HG02870 (cell line): Measurements from ENCODE around the gene BPI.
"Not testable (repeated sequence)": the region's sequence is repeated elsewhere in the genome, so short reads cannot be mapped to it uniquely, and the experiment has no call there.

ENCODE experiments used
- ATAC-seq: cut with Tn5 transposase; IDR thresholded peaks from one replicate; pipeline ENCODE4 v1.9.1; 2021; ENCODE audit warnings: mild to moderate bottlenecking, moderate library complexity; ENCODE audit not compliant: unreplicated experiment

Gene BPI

GRCh38 chr20:38302786-38303185 is 1.2 kb upstream of the BPI start:
- no peak for ATAC-seq

GRCh38 chr20:38304845-38305447 is 990 bp downstream of the BPI start:
- no peak for ATAC-seq

GRCh38 chr20:38305541-38305940 is 1.6 kb downstream of the BPI start:
- ATAC-seq: no peak

GRCh38 chr20:38306379-38306778 is 2.4 kb downstream of the BPI start:
- ATAC-seq: no peak

GRCh38 chr20:38307371-38308046 is 3.6 kb downstream of the BPI start:
- ATAC-seq: no peak

- no peak for ATAC-seq
Measured at GRCh38 chr20:38308047-38308438, 4.1 kb downstream of the BPI start.

GRCh38 chr20:38308447-38308846 is 4.5 kb downstream of the BPI start:
- no peak for ATAC-seq

- ATAC-seq: no peak
Measured at GRCh38 chr20:38311091-38311490, 7.1 kb downstream of the BPI start.

GRCh38 chr20:38311491-38311890 is 7.5 kb downstream of the BPI start:
- ATAC-seq: no peak

GRCh38 chr20:38313676-38314075 is 9.7 kb downstream of the BPI start:
- ATAC-seq: no peak

GRCh38 chr20:38314350-38314749 is 10.4 kb downstream of the BPI start:
- ATAC-seq: not testable (repeated sequence)

- ATAC-seq: no peak
Measured at GRCh38 chr20:38315290-38315966, 11.5 kb downstream of the BPI start.

GRCh38 chr20:38316341-38316740 is 12.4 kb downstream of the BPI start:
- ATAC-seq: no peak

GRCh38 chr20:38317422-38317821 is 13.5 kb downstream of the BPI start:
- ATAC-seq: no peak

GRCh38 chr20:38320221-38320620 is 16.3 kb downstream of the BPI start:
- no peak for ATAC-seq

GRCh38 chr20:38321959-38322598 is 18.1 kb downstream of the BPI start:
- ATAC-seq: no peak

- no peak for ATAC-seq
Measured at GRCh38 chr20:38324159-38324558, 20.2 kb downstream of the BPI start.

GRCh38 chr20:38325167-38325566 is 21.2 kb downstream of the BPI start:
- ATAC-seq: no peak

- no peak for ATAC-seq
Measured at GRCh38 chr20:38325905-38326304, 21.9 kb downstream of the BPI start.

- ATAC-seq: no peak
Measured at GRCh38 chr20:38326309-38326708, 22.4 kb downstream of the BPI start.

GRCh38 chr20:38330638-38331037 is 26.7 kb downstream of the BPI start:
- ATAC-seq: no peak

- ATAC-seq: no peak
Measured at GRCh38 chr20:38331245-38331644, 27.3 kb downstream of the BPI start.
